GM23338 (cell line): ENCODE results near the gene C12orf43. TPM values are rescaled to one million over a fixed set of nuclear protein-coding genes. Genes with fewer than 3 reads are reported as not detected.

Experiments
- ATAC-seq: fragments of 200-7000 bp; cut with Tn5 transposase; 3 replicates; pipeline ENCODE4 v1.9.1; 2020
- DNase-seq: peaks from one replicate; pipeline ENCODE4 v3.0.0-alpha.2; 2015; ENCODE audit warnings: low spot score
- H2AFZ ChIP-seq: fragments of 200-600 bp; sonication (generic); 2 replicates; pipeline ENCODE4 v1.8.0; 2016; ENCODE audit warnings: antibody characterized with exemption, mild to moderate bottlenecking, moderate library complexity
- H3F3A ChIP-seq: fragments of 200-600 bp; sonication (generic); replicated peaks from 2 replicates; pipeline ENCODE4 v1.8.0; 2017; ENCODE audit warnings: antibody characterized with exemption, mixed run types, low read depth
- H3K27ac ChIP-seq: fragments of 200-600 bp; sonication (generic); 2 replicates; pipeline ENCODE4 v1.6.1; 2016; ENCODE audit warnings: low read depth
- H3K27me3 ChIP-seq: fragments of 200-600 bp; sonication (generic); 2 replicates; pipeline ENCODE4 v1.8.0; 2016; ENCODE audit warnings: mild to moderate bottlenecking, mixed run types, moderate library complexity; ENCODE audit not compliant: insufficient read depth
- H3K36me3 ChIP-seq: fragments of 200-600 bp; sonication (generic); 2 replicates; pipeline ENCODE4 v1.8.0; 2016; ENCODE audit warnings: mild to moderate bottlenecking; ENCODE audit not compliant: insufficient read depth
- H3K4me1 ChIP-seq: fragments of 200-600 bp; sonication (generic); 2 replicates; pipeline ENCODE4 v1.8.0; 2016; ENCODE audit warnings: mild to moderate bottlenecking, moderate library complexity; ENCODE audit not compliant: insufficient read depth
- H3K4me2 ChIP-seq: fragments of 200-600 bp; sonication (generic); 2 replicates; pipeline ENCODE4 v1.7.1; 2017; ENCODE audit warnings: mixed run types
- H3K4me3 ChIP-seq: fragments of 200-600 bp; sonication (generic); 2 replicates; pipeline ENCODE4 v1.6.1; 2016; ENCODE audit warnings: mixed run types
- H3K79me2 ChIP-seq: fragments of 200-600 bp; sonication (generic); replicated peaks from 2 replicates; pipeline ENCODE4 v1.8.0; 2017; ENCODE audit warnings: mild to moderate bottlenecking; ENCODE audit not compliant: insufficient read depth
- H3K9me2 ChIP-seq: fragments of 200-600 bp; sonication (generic); 2 replicates; pipeline ENCODE4 v1.8.0; 2017; ENCODE audit not compliant: insufficient read depth
- H4K20me1 ChIP-seq: fragments of 200-600 bp; sonication (generic); replicated peaks from 2 replicates; pipeline ENCODE4 v1.8.0; 2017; ENCODE audit warnings: mild to moderate bottlenecking; ENCODE audit not compliant: insufficient read depth
- H3K27ac Mint-ChIP-seq: 2 replicates; pipeline ENCODE4 v1.8.0; 2020; ENCODE audit warnings: inconsistent platforms, mild to moderate bottlenecking, moderate library complexity, mixed read lengths
- H3K27me3 Mint-ChIP-seq: 3 replicates; pipeline ENCODE4 v1.8.0; 2022; ENCODE audit warnings: low read depth, mild to moderate bottlenecking, moderate library complexity, mixed read lengths, inconsistent platforms; ENCODE audit not compliant: insufficient read depth, poor library complexity
- H3K36me3 Mint-ChIP-seq: 3 replicates; pipeline ENCODE4 v1.8.0; 2021; ENCODE audit warnings: low read depth, mild to moderate bottlenecking, inconsistent platforms, moderate library complexity, mixed read lengths
- H3K4me1 Mint-ChIP-seq: 3 replicates; pipeline ENCODE4 v1.8.0; 2020; ENCODE audit warnings: mild to moderate bottlenecking, inconsistent platforms, mixed read lengths
- H3K4me3 Mint-ChIP-seq: 3 replicates; pipeline ENCODE4 v1.8.0; 2021; ENCODE audit warnings: moderate library complexity, mild to moderate bottlenecking, inconsistent platforms, mixed read lengths
- H3K9me3 Mint-ChIP-seq: 3 replicates; pipeline ENCODE4 v1.8.0; 2020; ENCODE audit warnings: moderate library complexity, mild to moderate bottlenecking, inconsistent platforms, mixed read lengths
- CREB1 ChIP-seq: fragments of 250-450 bp; sonication (Bioruptor Pico); IDR thresholded peaks from 2 replicates; pipeline ENCODE4 v1.5.0; 2020; ENCODE audit warnings: low read depth, mild to moderate bottlenecking, moderate library complexity
- CTCF ChIP-seq, 2 experiments: fragments of 200-600 bp in 1 of 2; sonication (generic) in 1 of 2; conservative IDR thresholded peaks; 2 replicates each; pipeline versions ENCODE4 v1.5.1 to v1.6.1; 2016 to 2017; ENCODE audit warnings: antibody characterized with exemption in 2 of 2, low read depth in 2 of 2, mild to moderate bottlenecking in 2 of 2, moderate library complexity in 1 of 2
- ETS1 ChIP-seq: IDR thresholded peaks from 2 replicates; pipeline ENCODE4 v1.6.1; 2016; ENCODE audit warnings: antibody characterized with exemption
- EZH2phosphoT487 ChIP-seq: fragments of 200-600 bp; sonication (generic); IDR thresholded peaks from one replicate; pipeline ENCODE4 v1.8.1; 2018; ENCODE audit warnings: antibody characterized with exemption; ENCODE audit not compliant: unreplicated experiment
- JUNB ChIP-seq: IDR thresholded peaks from one replicate; pipeline ENCODE4 v1.6.1; 2016; ENCODE audit warnings: antibody characterized with exemption; ENCODE audit not compliant: unreplicated experiment
- POLR2AphosphoS5 ChIP-seq: IDR thresholded peaks from 2 replicates; pipeline ENCODE4 v1.6.1; 2016; ENCODE audit warnings: antibody characterized with exemption, low read depth
- REST ChIP-seq: IDR thresholded peaks from one replicate; pipeline ENCODE4 v1.6.1; 2018; ENCODE audit warnings: antibody characterized with exemption; ENCODE audit not compliant: unreplicated experiment
- STAT1 ChIP-seq: IDR thresholded peaks from one replicate; pipeline ENCODE4 v1.6.1; 2016; ENCODE audit warnings: antibody characterized with exemption; ENCODE audit not compliant: unreplicated experiment
- ZNF114 ChIP-seq: fragments of 250-450 bp; sonication (Bioruptor Pico); IDR thresholded peaks from 2 replicates; pipeline ENCODE4 v1.5.0; 2020; ENCODE audit warnings: mild to moderate bottlenecking, moderate library complexity
- ZNF331 ChIP-seq: fragments of 250-450 bp; sonication (Bioruptor Pico); IDR thresholded peaks from 2 replicates; pipeline ENCODE4 v1.5.0; 2020; ENCODE audit warnings: low read depth, mild to moderate bottlenecking, moderate library complexity
- ZNF462 ChIP-seq: fragments of 250-450 bp; sonication (Bioruptor Pico); IDR thresholded peaks from 2 replicates; pipeline ENCODE4 v1.5.0; 2020; ENCODE audit warnings: mild to moderate bottlenecking, moderate library complexity
- polyA plus RNA-seq: library from polyadenylated mRNA; unstranded; fragments of >200 nt; fragmentation: Nextera tagmentation; extraction: Ambion mirVana; gene quantifications from 2 replicates; pipeline ENCODE4 v1.2.1, GENCODE V29; 2016
- total RNA-seq: library from RNA; depleted of rRNA; stranded (reverse); fragments of >200 nt; shearing (Covaris generic); gene quantifications from 2 replicates; pipeline ENCODE4 v1.2.3, GENCODE V29; 2014

Gene C12orf43
- total and polyA plus RNA-seq, 2 experiments from 2014 or later, result 15.2 to 20.7 TPM

DNA sequence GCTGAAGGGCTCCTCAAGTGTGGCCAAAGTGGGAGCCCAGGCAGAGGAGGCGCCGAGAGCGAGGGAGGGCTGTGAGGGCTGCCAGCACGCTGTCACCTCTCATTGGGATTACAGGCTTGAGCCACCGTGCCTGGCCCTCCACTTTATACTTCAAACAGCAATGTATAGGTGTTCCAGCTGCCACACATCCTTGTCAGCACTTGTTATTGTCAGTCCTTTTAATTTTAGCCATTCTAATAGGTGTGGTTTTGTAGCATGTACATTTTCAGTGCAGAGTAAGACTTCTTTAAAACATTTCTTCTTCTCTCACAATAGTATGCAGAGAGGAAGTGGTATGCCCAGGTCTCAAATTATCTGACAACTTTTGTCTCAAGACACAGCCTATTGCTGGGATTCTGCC lies 65.5 kb downstream of the C12orf43 start:
- Histone ChIP-seq H3F3A (no peaks in the 10 kb centered on the region), H3K36me3 (no peaks in the 10 kb centered on the region)
- peaks cover 9% of the 10 kb centered on the region; the same call in 1 of the 3 replicates for H3K9me3 Mint-ChIP-seq

More for the DNA sequence above, 65.5 kb downstream of the C12orf43 start:
- no peak overlapping the region for H3K4me3 Mint-ChIP-seq
- Histone ChIP-seq H3K79me2 (no peaks in the 10 kb centered on the region), H3K4me2 (no peak overlapping the region), H3K27me3 (no peaks in the 10 kb centered on the region), H4K20me1 (no peaks in the 10 kb centered on the region), H3K27ac (no peak overlapping the region), H2AFZ (no peak overlapping the region), H3K9me2 (no peaks in the 10 kb centered on the region), H3K4me1 (no peaks in the 10 kb centered on the region), H3K4me3 (no peak overlapping the region)
- peaks cover 2% of the 10 kb centered on the region for H3K27me3 Mint-ChIP-seq
- H3K36me3 Mint-ChIP-seq, result no peaks in the 10 kb centered on the region
- ATAC-seq (no peak), DNase-seq (no peak)
- H3K4me1 Mint-ChIP-seq, result no peaks in the 10 kb centered on the region; the same call in 2 of the 3 replicates
- no peak for TF ChIP-seq ZNF462 (CRISPR knock-in tag)
- no peak for TF ChIP-seq ETS1
- TF ChIP-seq REST, result no peak
- no peak for TF ChIP-seq JUNB
- no peak for TF ChIP-seq CREB1 (CRISPR knock-in tag)
- no peak for TF ChIP-seq CTCF (conservative IDR thresholded peaks at IDR 0.05; ENCODE audit: low read depth in 2 of 2)
- no peak for TF ChIP-seq ZNF114 (CRISPR knock-in tag)
- no peak for TF ChIP-seq POLR2AphosphoS5
- TF ChIP-seq STAT1, result no peak
- TF ChIP-seq EZH2phosphoT487, result no peak
- no peak for TF ChIP-seq ZNF331 (CRISPR knock-in tag)
- no peak overlapping the region for H3K27ac Mint-ChIP-seq
